ENCODE results near the gene PRXL2B.

PRXL2B gene

GRCh38 chr1:2638466-2639115 is 52.0 kb downstream of the PRXL2B start:
- DNase-seq, result no peak

- DNase-seq, result no peak
Measured at GRCh38 chr1:2639203-2639602, 52.6 kb downstream of the PRXL2B start.

GRCh38 chr1:2639607-2640521 is 53.3 kb downstream of the PRXL2B start:
- no peak for DNase-seq

GRCh38 chr1:2640626-2641025 is 54.0 kb downstream of the PRXL2B start:
- DNase-seq, result no peak
